ENCODE data around the gene IQGAP2.

DNA sequence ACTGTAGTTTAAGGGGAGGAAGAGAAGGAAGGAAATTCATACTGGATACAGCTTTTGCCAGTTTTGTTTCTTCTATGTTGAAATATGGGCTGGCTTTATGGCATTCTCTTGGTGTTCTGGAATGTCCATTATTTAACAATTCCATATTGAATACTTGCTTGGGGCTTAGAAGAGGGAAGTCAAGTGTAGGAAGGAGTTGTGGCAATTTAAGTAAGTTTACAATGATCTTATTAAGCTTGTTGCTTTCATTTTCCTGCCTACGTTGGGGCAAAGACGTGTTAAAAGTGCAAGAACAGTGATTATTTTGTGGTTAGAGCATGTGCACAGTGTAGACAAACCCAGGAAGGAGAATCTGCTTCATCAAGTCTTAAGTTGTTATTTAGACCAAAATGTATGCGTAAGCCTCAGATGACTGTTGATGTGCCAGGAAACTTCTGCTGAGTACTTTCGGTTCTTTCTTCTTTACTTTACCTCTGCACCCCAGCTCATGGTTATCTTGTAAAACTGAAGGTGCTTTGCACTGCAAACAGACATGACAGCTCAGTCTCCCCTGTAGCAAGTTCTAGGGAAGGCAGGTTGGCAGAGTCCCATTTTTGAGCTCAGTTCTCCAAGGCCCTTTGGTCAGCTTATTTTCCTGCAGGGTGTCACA lies 144.3 kb downstream of the IQGAP2 start:
- TF ChIP-seq, protein P1, sequence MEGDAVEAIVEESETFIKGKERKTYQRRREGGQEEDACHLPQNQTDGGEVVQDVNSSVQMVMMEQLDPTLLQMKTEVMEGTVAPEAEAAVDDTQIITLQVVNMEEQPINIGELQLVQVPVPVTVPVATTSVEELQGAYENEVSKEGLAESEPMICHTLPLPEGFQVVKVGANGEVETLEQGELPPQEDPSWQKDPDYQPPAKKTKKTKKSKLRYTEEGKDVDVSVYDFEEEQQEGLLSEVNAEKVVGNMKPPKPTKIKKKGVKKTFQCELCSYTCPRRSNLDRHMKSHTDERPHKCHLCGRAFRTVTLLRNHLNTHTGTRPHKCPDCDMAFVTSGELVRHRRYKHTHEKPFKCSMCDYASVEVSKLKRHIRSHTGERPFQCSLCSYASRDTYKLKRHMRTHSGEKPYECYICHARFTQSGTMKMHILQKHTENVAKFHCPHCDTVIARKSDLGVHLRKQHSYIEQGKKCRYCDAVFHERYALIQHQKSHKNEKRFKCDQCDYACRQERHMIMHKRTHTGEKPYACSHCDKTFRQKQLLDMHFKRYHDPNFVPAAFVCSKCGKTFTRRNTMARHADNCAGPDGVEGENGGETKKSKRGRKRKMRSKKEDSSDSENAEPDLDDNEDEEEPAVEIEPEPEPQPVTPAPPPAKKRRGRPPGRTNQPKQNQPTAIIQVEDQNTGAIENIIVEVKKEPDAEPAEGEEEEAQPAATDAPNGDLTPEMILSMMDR (IDR thresholded peaks at IDR 0.05; ENCODE audit: control extremely low read depth in 1 of 3, insufficient read depth in 1 of 3, low read depth in 1 of 3, low read length in 3 of 3): no peak
- TF ChIP-seq JUN (IDR thresholded peaks at IDR 0.05; ENCODE audit: low read depth, low read length): no peak
- TF ChIP-seq RAD21 (IDR thresholded peaks at IDR 0.05 in 1 of 2, conservative IDR thresholded peaks at IDR 0.05 in 1 of 2; ENCODE audit: low read depth in 2 of 2, low read length in 2 of 2): no peak
- no peak for TF ChIP-seq RFX5 (IDR thresholded peaks at IDR 0.05; ENCODE audit: borderline replicate concordance, low read depth, low read length)
- no peak for TF ChIP-seq EZH2 (IDR thresholded peaks at IDR 0.05; ENCODE audit: low read depth, low read length, severe bottlenecking)

Data from H1 (cell line).